ENCODE data around the gene SP100. TPM values are rescaled to one million over a fixed set of nuclear protein-coding genes. Genes with fewer than 3 reads are reported as not detected.

The SP100 gene
- total and polyA plus RNA-seq, 2 of the 8 experiments (the other 6 are each of a cell fraction or from before 2014, with no cell fraction given), result 0.06 to 1.1 TPM

DNA sequence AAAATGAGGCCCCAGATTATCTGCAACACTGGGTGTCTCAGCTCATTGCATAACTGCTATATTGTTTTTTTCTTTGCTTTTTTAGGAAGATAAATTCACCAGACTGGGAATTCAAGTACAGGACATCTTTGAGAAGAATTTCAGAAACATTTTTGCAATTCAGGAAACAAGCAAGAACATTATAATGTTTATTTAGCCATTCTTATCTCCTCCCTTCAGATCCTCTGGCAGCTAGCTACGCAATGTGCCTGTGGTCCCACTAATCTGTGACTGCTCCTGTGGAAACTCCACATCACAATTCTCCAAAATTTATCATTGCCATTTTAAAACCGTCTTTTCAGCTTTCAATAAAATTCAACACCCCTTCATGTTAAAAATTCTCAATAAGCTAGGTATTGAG lies 126.8 kb downstream of the SP100 start:
- Histone ChIP-seq H2BK120ac (replicated peaks; ENCODE audit: low read depth, low read length) (no peak overlapping the region), H3K27ac (ENCODE audit: low read depth, low read length) (no peak overlapping the region), H2AK5ac (ENCODE audit: low read depth, low read length) (no peak overlapping the region), H2BK5ac (ENCODE audit: low read depth, low read length) (no peak overlapping the region), H3K4ac (replicated peaks; ENCODE audit: insufficient read length, low read depth, low read length) (no peak overlapping the region), H4K8ac (ENCODE audit: extremely low read depth, insufficient read depth, low read length) (no peak overlapping the region), H2BK15ac (ENCODE audit: low read length) (no peak overlapping the region), H3K36me3 (ENCODE audit: control insufficient read depth in 2 of 4, insufficient read depth in 4 of 4, low read length in 3 of 4) (no peaks in the 10 kb centered on the region; a peak in 1 of 8 replicates), H3K23ac (ENCODE audit: insufficient read length) (no peak overlapping the region), H3K4me3 (ENCODE audit: extremely low read depth in 1 of 4, insufficient read depth in 2 of 4, low read depth in 3 of 4, low read length in 4 of 4) (no peak overlapping the region), H4K5ac (ENCODE audit: insufficient read length, low read depth, low read length) (no peak overlapping the region), H3K23me2 (ENCODE audit: low read depth, low read length) (no peaks in the 10 kb centered on the region), H3K79me2 (ENCODE audit: control insufficient read depth in 1 of 2, insufficient read depth in 2 of 2, low read length in 2 of 2) (no peaks in the 10 kb centered on the region), H3K4me2 (ENCODE audit: insufficient read depth in 1 of 2, low read depth in 2 of 2, low read length in 2 of 2) (no peak overlapping the region), H3K27me3 (replicated peaks in 1 of 4; ENCODE audit: control insufficient read depth in 3 of 4, extremely low read depth in 1 of 4, insufficient read depth in 3 of 4, low read length in 3 of 4) (no peaks in the 10 kb centered on the region), H3K4me1 (replicated peaks in 1 of 4; ENCODE audit: control insufficient read depth in 3 of 4, insufficient read depth in 4 of 4, low read length in 3 of 4) (no peaks in the 10 kb centered on the region), H3K14ac (ENCODE audit: insufficient read length) (no peak overlapping the region), H3K18ac (ENCODE audit: extremely low read depth, low read length) (no peak overlapping the region), H2BK12ac (ENCODE audit: low read depth, low read length) (no peak overlapping the region), H2BK20ac (ENCODE audit: low read length) (no peak overlapping the region), H3K79me1 (ENCODE audit: low read depth, low read length) (no peaks in the 10 kb centered on the region), H3K9me3 (ENCODE audit: insufficient read depth in 2 of 2, low read depth in 1 of 2, low read length in 1 of 2) (no peaks in the 10 kb centered on the region), H4K91ac (replicated peaks; ENCODE audit: insufficient read length, low read length) (no peak overlapping the region), H4K20me1 (replicated peaks in 1 of 2; ENCODE audit: control insufficient read depth in 1 of 2, insufficient read depth in 2 of 2, low read length in 2 of 2) (no peaks in the 10 kb centered on the region), H3K56ac (replicated peaks; ENCODE audit: insufficient read length, low read depth, low read length) (no peak overlapping the region), H2AFZ (ENCODE audit: low read length) (no peak overlapping the region), H3K9ac (replicated peaks in 1 of 4; ENCODE audit: extremely low read depth in 1 of 4, low read depth in 3 of 4, low read length in 3 of 4) (no peak overlapping the region)
- FAIRE-seq (no peak), DNase-seq (ENCODE audit: low read depth in 1 of 2, low spot score in 2 of 2) (no peak)
- POLR2A ChIA-PET (ENCODE audit: partially characterized antibody), result no interaction called here
- no peak for TF ChIP-seq HDAC6 (IDR thresholded peaks at IDR 0.05; ENCODE audit: low read depth, low read length)
- TF ChIP-seq EZH2 (IDR thresholded peaks at IDR 0.05; ENCODE audit: low read depth, low read length, severe bottlenecking), result no peak
- no peak for TF ChIP-seq EGR1 (IDR thresholded peaks at IDR 0.05; ENCODE audit: borderline replicate concordance, low read depth, low read length)
- TF ChIP-seq TCF12 (IDR thresholded peaks at IDR 0.05; ENCODE audit: low read depth, low read length), result no peak
- TF ChIP-seq CHD2 (IDR thresholded peaks at IDR 0.05; ENCODE audit: low read length), result no peak
- TF ChIP-seq SIRT6 (IDR thresholded peaks at IDR 0.05; ENCODE audit: low read length), result no peak
- TF ChIP-seq RFX5 (IDR thresholded peaks at IDR 0.05; ENCODE audit: borderline replicate concordance, low read depth, low read length), result no peak
- no peak for TF ChIP-seq KDM4A (IDR thresholded peaks at IDR 0.05; ENCODE audit: low read depth, low read length, severe bottlenecking)
- TF ChIP-seq SIX5 (IDR thresholded peaks at IDR 0.05; ENCODE audit: low read depth, low read length), result no peak
- CTCF ChIA-PET (ENCODE audit: partially characterized antibody), result interaction anchor here (0.9 kb wide), 1 partner anchor 8 kb away, joined by 3 read pairs; no protein-coding TSS in a partner anchor
- WGBS, 2 experiments (ENCODE audit: extremely low coverage in 1 of 2, insufficient coverage in 1 of 2, insufficient read length in 1 of 2, insufficient replicate concordance in 2 of 2, low coverage in 1 of 2, low lambda C conversion rate in 2 of 2, missing lambda C conversion rate in 1 of 2), result 90% methylated on average over 2 of the region's 2 CpGs; no CpG with 5 or more reads in 1 of the 2 experiments
